ENCODE data around the gene CYLC1. TPM values are rescaled to one million over a fixed set of nuclear protein-coding genes. Genes with fewer than 3 reads are reported as not detected.

The CYLC1 gene, protein sequence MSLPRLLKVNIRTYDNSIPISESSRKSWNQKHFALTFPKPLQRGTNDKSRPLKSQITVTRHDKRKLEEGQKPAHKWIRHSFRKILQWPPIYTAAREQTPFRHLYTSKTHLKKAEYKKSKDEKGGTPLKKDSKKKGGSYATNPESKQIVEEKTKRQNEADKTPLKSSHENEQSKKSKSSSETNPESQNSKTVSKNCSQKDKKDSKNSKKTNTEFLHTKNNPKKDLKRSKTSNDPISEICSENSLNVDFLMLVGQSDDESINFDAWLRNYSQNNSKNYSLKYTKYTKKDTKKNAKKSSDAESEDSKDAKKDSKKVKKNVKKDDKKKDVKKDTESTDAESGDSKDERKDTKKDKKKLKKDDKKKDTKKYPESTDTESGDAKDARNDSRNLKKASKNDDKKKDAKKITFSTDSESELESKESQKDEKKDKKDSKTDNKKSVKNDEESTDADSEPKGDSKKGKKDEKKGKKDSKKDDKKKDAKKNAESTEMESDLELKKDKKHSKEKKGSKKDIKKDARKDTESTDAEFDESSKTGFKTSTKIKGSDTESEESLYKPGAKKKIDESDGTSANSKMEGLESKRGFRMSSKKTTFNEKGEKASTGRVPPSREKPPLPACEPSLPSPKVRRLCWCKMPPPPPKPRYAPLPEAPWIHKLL
- total RNA-seq (2022; extraction: Qiagen RNA extraction), result not detected in 5 replicates

DNA sequence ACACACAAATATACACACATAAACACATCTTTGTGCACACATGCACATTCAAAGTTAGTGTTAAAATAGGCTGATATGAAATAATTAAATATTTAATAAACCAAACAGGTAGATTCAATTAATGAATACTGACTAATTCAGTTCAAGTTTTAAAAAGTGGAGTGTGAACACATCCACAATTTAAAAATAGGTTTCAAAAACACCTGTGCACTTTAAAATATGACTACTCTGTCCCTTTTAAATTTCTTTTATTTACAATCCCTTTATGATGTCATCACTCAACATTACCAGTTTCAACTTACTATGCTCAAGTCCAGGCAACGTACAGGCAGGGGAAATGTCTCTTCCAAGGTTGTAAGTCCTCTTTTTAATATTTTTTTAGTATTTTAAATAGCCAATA is at the start of gene CYLC1:
Gene CYLC1, plus strand, starts transcription at position 301 of the 400 bp plus-strand sequence. Its CDS starts 37 bp downstream, at position 338.

